ENCODE results near the gene MANSC1. TPM values are rescaled to one million over a fixed set of nuclear protein-coding genes. Genes with fewer than 3 reads are reported as not detected.
A peak's percentile ranks its signal among the peaks of the same experiment; 100 is the strongest.

The MANSC1 gene
- total and polyA plus RNA-seq, 2 of the 13 experiments (the other 11 are each of a cell fraction or from before 2014, with no cell fraction given), result 1.9 to 4.2 TPM

- no peak for TF ChIP-seq ZBTB40 (IDR thresholded peaks at IDR 0.05)
- peak; percentile 59; the same call in 1 of the 2 replicates for TF ChIP-seq ZBTB40 (CRISPR knock-in tag; IDR thresholded peaks at IDR 0.05)
- TF ChIP-seq NFATC3 (CRISPR knock-in tag; IDR thresholded peaks at IDR 0.05), result no peak
- 0 out of 2 replicates have a peak, but pooled peaks have one; percentile 40 for TF ChIP-seq ZNF235 (CRISPR knock-in tag; IDR thresholded peaks at IDR 0.05; ENCODE audit: borderline replicate concordance)
- no peak for TF ChIP-seq U2AF1 (optimal IDR thresholded peaks at IDR 0.05; ENCODE audit: low read depth, low read length)
- peak; percentile 85; the same call in 1 of the 2 replicates for TF ChIP-seq LBX2 (CRISPR knock-in tag; IDR thresholded peaks at IDR 0.05; ENCODE audit: borderline replicate concordance)
- TF ChIP-seq ZNF629 (CRISPR knock-in tag; conservative IDR thresholded peaks at IDR 0.05), result peak; percentile 48; the same call in 1 of the 2 replicates
- TF ChIP-seq ZNF451 (CRISPR knock-in tag; IDR thresholded peaks at IDR 0.05), result peak; percentile 89
- TF ChIP-seq, protein P1, sequence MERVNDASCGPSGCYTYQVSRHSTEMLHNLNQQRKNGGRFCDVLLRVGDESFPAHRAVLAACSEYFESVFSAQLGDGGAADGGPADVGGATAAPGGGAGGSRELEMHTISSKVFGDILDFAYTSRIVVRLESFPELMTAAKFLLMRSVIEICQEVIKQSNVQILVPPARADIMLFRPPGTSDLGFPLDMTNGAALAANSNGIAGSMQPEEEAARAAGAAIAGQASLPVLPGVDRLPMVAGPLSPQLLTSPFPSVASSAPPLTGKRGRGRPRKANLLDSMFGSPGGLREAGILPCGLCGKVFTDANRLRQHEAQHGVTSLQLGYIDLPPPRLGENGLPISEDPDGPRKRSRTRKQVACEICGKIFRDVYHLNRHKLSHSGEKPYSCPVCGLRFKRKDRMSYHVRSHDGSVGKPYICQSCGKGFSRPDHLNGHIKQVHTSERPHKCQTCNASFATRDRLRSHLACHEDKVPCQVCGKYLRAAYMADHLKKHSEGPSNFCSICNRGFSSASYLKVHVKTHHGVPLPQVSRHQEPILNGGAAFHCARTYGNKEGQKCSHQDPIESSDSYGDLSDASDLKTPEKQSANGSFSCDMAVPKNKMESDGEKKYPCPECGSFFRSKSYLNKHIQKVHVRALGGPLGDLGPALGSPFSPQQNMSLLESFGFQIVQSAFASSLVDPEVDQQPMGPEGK (CRISPR knock-in tag; IDR thresholded peaks at IDR 0.05), result peak; percentile 97
- peak; percentile 81; the same call in 1 of the 2 replicates for TF ChIP-seq NRL (CRISPR knock-in tag; IDR thresholded peaks at IDR 0.05; ENCODE audit: borderline replicate concordance)
- TF ChIP-seq AGO2 (optimal IDR thresholded peaks at IDR 0.05; ENCODE audit: low read depth, low read length), result peak; percentile 28
- no peak for TF ChIP-seq ZNF512B (CRISPR knock-in tag; IDR thresholded peaks at IDR 0.05; ENCODE audit: borderline replicate concordance)
Observed at GRCh38 chr12:12349711-12350665, at the start of gene MANSC1 (continued).

Measured in HepG2 (cell line).